Stimulated activated CD8-positive, alpha-beta memory T cell treated with anti-CD3 and anti-CD28 coated beads, Interleukin-15, amount 100 ng/mL, for 48 hours (primary cell): ENCODE results near the gene FOXK1.
A peak's percentile ranks its signal among the peaks of the same experiment; 100 is the strongest.
"Not testable (repeated sequence)": the region's sequence is repeated elsewhere in the genome, so short reads cannot be mapped to it uniquely, and the experiment has no call there.

ENCODE experiments used
- DNase-seq, 2 donors: peaks; one replicate each; pipeline ENCODE4 v3.0.0-alpha.2; 2020; ENCODE audit warnings: low read depth in 2 of 2

FOXK1 gene

DNA sequence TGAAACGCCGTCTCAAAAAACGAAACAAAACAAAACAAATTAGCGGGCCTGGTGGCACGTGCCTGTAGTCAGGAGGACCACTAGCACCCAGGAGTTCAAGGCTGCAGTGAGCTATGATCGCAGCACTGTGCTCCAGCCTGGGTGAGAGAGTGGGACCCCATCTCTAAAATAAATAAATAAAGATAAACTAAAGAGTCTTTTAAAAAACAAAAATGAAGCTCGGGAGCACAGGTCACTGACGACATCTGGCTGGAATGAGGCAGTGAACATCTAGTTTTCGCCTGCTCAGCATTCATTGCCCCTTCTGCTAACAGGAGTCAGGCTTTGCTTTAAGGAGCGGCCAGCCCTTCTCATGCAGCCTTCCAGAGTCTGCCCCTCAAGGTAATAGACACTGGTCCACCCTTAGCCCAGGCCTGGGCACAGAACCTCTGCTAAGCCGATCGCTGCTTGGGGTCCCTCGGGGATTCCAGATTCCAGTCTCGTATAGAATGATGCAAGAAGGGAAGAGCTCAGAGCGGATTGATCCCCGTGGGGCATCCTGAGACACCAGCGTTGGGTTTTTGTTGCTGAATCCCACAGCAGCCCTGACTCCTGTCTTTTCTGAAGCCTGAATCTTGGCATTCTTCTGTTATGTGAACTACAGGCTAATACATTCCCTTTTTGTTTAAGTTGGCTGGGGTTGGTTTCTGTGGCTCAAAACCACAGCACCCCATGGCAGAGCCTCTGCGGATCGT lies 14.2 kb upstream of the FOXK1 start:
- no peak for DNase-seq

DNA sequence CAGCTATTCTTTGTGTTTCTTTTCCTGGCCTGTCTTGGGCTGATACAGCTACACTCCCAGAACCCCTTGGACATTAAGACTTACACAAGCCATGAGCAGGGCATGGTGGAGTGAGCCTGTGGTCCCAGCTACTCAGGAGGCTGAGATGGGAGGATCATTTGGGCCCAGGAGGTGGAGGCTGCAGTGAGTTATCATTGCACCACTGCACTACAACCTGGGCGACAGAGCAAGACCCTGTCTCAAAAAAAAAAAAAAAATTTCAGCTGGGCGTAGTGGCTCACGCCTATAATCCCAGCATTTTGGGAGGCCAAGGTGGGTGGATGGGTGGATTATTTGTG lies 13.6 kb upstream of the FOXK1 start:
- no peak for DNase-seq

DNA sequence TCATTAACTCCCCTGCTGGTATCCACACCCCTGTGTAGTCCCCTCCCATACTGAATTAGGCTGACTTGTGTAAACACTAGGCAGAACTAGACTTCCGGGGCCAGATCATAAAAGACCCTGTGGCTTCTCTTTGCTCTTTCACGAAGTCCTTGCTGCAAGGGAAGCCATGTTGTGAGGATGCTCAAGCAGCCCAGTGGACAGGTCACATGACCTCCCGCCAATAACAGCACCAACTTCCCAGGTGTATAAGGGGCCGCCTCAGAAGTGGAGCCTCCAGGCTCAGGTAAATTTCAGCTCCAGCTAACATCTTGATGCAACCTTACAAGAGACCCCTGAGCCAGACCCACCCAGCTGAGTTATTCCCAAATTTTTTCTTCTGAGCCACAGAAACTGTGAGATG lies 11.3 kb upstream of the FOXK1 start:
- no peak for DNase-seq

DNA sequence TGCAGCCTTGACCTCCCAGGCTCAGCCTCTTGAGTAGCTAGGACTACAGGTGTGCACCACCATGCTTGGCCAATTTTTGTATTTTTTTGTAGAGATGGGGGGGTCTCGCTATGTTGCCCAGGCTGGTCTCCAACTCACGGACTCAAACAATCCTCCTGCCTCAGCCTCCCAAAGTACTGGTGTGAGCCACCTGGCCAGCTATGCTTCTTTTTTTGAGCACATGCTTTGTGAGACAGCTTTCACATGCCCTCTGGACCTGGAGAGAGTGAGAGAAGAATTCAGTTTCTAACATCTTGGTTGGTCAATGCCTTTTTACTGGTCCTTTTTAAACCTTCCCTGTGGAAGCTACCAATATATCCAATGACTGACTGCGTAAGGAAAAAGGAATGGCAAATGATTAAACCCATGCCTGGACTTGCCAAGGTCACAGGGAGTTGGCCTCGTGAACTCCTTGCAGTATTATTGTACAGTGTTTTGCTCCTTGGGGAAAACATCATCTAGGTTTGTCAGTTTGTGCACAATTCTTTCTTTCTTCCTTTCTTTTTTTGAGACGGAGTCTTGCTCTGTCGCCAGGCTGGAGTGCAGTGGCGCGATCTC lies 6.2 kb upstream of the FOXK1 start:
- DNase-seq, result no peak

DNA sequence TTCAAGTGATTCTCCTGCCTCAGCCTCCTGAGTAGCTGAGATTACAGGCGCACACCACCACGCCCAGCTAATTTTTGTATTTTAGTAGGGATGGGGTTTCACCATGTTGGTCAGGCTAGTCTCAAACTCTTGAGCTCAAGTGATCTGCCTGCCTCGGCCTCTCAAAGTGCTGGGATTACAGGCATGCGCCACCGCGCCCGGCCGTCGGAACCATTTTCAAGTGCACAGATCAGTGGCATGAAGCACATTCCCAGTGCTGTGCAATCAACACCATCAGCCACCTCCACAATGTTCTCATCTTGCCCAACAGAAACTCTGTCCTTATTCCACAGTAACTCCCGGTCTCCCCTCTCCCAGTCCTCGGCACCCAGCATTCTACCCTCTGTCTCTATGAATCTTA lies 4.6 kb upstream of the FOXK1 start:
- DNase-seq, result not testable (repeated sequence)

DNA sequence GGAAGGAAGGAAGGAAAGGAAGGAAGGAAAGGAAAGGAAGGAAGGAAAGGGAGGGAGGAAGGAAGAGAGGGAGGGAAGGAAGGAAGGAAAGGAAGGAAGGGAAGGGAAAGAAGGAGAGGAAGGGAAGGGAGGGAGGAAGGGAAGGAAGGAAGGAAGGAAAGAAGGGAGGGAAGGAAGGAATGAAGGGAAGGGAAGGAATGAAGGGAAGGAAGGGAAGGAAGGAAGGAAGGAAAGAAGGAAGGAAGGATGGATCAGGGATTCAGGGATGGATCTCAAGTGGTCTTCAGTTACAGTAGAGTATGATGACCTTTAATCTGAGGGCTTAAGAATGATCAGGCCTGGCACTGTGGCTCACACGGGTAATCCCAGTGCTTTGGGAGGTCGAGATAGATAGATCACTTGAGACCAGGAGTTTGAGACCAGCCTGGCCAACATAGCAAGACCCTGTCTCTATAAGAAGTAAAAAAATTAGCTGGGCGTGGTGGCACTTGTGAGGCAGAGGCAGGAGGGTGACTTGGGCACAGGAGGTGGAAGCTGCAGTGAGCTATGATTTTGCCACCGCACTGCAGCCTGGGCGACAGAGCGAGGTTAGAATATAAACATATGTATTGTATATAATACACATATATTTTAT lies 760 bp upstream of the FOXK1 start:
- DNase-seq, result no peak

DNA sequence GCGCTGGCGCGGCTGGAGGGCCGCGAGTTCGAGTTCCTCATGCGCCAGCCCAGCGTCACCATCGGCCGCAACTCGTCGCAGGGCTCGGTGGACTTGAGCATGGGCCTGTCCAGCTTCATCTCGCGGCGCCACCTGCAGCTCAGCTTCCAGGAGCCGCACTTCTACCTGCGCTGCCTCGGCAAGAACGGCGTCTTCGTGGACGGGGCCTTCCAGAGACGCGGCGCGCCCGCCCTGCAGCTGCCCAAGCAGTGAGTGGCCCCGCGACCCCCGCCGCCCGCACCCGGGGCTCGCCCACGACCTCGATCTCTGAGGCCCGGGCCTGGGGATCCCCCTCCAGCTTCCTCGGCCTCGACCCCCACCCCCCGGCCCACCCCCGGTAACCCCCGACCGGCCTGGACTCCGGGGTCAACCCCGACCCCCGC lies 537 bp downstream of the FOXK1 start:
- DNase-seq, result peak in 1 of 2 donors; percentile 31

DNA sequence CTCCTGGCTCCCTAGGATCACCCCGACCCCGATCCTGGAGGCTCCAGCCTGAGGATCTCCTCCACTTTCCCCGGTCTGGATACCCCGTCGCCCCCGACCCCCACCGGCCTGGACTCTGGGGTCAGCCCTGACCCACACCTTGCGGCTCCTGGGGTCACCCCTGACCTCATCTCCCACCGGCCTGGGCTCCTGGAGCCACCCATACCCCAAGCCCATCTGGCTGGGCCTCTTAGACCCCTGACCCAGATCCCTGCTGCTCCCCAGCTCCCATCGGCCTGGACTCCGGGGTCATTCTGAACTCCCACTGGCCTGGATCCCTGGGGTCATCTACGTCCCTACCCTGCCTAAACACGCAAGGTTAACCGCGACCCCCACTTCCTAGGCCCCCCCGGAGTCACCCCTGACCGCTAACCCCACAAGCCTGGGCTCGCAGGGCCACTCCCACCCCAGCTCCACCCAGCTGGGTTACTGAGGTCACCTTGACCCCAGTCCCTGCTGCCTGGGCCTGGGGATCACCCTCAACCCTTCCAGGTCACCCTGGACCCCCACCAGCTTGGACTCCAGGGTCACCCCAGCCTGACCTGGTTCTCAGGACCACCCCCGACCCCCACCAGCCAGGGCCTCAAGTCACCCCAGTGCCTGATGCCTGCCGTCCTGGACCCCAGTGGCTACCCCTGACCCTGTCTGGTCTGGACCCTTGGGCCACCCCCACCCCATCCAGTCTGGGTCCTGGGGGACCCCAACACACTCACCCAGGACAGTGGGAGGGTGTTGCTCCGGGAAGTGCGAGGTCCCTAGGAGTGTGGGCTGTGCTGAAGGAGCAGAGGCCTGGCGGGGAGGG lies 1.2 kb downstream of the FOXK1 start:
- DNase-seq, result no peak

DNA sequence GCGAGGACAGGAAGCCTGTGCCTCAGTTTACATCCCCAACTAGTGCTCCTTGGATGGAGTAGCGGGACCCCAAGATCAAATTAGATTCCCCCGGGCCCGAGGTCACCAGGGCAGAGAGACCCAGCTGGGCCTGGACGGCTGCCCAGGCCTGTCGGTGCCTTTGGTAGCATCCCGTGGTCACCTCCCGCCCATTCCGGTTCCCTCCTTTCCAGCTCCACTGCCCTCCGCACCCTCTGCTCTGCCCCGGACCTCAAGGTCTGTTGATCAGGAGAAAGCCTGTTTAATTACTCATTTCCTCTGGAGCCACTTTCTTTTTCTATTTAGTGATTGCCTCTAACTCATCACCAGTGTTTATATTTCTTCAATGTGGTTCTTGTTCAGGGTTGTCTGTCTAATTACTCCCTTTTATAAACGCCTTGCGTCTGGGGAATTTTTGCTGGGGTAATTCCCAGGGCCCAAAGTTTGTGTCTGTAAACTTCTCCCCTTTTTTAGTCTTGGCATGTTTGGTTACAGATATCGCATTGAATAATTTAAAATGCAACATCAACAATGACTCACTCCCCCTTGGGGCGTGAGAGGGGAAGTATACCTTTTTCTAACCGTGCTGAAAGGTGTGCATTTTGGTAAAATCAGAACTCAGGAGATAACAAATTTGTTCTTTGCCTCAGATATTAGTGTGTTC lies 1.9 kb downstream of the FOXK1 start:
- DNase-seq, result peak in 1 of 2 donors; percentile 11

DNA sequence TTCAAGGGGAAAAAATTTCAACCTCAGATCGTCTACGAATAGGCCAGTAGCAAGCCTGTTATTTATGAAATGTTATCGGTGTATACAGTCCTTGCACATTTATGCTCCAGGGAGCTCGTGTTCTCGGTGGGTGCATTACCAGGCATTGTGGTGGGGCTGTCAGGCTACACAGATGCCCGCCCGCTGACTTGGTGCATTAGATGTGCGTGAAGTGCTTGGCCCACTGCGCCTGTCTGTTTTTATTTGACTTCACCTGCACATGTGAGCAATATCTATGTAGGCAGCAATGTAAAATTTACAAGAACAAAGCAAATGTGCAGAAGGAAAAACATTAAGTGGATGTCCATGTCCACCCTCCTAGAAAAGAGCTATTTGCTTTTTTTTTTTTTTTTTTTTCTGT lies 2.8 kb downstream of the FOXK1 start:
- no peak for DNase-seq

DNA sequence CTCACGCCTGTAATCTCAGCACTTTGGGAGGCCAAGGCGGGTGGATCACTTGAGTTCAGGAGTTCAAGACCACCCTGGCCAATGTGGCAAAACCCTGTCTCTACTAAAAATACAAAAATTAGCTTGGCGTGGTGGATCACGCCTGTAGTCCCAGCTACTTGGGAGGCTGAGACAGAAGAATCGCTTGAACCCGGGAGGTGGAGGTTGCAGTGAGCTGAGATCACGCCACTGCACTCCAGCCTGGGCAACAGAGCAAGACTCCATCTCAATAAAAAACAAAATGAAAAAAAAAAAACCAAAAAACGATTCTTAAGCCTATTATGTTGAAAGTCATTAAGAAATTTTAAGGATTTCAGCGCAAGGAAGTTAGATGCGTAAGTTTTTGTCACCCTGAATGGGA lies 3.6 kb downstream of the FOXK1 start:
- not testable (repeated sequence) for DNase-seq

DNA sequence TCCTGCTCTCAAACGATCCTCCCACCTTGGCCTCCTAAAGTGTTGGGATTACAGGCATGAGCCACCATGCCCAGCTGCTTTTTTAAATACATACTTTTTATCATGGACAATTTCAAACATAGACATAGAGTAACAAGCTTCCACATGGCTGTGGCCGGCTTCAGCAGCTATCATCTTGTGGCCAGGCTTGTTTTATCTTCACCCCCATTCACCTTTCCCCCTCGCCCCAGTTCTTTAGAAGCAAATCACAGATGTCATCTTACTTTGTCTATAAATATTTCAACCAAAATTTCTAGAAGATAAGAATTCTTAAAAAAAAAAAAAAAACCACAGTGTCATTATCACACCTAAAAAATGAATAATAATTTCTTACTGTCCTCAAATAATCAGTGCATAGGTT lies 5.9 kb downstream of the FOXK1 start:
- DNase-seq, result no peak

DNA sequence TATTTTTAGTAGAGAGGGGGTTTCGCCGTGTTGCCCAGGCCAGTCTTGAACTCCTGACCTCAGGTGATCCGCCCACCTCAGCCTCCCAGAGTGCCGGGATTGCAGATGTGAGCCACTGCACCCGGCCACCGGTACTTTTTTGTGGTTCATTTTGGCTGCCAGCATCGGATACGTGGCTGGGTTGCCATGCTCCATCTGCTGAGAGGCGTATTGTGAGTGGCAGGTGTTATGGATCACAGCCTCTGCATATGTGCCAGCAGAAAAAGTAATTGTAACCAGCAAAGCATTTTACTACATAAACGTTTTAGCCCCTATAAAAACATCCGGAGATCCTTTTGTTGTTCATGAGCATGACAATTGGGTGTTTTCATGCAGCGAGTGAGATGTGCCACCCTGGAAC lies 7.1 kb downstream of the FOXK1 start:
- DNase-seq, result no peak

DNA sequence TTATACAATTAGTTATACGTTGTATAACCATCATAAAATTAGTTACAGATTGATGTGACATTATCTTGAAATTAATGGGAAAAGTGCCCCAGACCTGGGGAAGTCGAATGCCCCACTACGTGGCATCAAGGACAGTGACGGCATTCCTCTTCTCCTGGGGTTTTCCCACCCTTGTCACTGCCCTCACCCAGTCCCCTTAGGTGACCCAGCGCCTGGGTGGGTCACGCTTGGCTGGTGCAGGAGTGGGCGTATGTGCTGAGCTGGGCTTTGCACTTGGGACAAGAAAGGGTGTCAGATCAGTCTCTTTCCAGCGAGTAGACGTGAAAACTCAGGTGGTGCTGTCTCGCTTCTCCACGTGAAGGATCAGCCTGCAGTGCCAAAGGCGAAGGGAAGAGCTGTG lies 7.6 kb downstream of the FOXK1 start:
- no peak for DNase-seq

DNA sequence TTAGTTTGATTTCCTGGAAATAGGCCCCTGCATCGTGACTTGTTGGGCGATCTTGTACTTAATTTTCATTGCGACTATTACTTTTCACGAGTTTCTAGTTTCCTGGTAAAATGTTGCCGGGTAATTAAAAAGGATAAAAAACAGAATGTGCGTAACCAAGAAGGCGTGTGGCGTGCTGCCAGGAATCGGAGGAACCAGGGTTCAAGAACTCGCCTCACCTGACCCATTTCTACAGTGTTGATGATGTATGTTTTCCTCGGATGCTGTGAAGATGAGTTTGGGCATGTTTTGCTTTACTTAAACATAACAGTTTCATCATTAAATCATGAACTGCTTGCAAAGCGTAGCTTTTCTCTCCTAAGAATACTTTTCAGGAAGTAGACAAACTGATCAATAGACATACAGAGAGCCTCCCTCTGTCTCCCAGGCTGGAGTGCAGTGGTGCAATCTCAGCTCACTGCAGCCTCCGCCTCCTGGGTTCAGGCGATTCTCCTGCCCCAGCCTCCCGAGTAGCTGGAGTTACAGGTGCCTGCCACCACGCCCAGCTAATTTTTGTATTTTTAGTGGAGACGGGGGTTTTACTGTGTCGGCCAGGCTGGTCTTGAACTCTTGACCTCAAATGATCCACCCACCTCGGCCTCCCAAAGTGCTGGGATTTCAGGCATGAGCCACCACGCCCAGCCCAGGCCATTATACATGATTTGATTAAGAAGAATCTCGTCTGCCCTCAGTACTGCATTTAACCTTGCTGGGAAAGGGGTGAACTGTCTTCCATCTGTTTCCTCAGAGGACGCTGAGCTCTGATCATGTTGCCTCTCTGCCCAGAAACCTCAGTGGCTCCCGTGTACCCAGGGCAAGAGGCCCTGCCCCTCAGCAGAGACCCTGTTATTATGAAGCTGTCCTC lies 9.1 kb downstream of the FOXK1 start:
- DNase-seq, result no peak

DNA sequence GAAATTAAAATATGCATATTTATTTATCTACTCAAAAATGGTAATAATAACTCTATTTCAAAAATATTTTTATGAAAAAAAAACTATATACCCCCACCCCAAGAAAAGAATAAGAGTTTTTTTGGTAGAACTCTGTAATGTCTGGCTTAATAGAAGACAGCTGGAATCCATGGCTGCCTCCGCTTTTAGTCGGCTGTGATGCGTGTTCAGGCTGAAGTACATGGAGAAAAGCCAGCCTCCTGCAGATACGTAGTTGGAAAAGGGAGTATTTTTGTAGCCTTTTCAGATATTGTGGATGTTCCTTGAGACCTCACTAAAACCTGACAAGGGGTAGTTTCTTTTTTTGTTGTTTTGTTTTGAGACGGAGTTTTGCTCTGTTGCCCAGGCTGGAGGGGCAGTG lies 10.0 kb downstream of the FOXK1 start:
- DNase-seq, result no peak

DNA sequence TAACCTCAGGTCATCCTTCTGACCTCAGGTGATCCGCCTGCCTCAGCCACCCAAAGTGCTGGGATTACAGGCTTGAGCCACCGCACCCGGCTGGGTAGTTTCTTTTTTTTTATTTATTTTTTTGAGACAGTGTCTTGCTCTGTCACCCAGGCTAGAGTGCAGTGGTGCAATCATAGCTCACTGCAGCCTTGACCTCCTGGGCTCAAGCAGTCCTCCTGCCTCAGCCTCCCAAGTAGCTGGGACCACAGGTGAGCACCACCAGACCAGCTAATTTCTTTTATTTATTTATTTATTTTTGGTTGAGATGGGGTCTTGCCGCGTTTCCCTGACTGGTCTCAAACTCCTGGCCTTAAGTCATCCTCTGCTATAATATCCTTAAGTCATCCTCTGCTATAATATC lies 10.5 kb downstream of the FOXK1 start:
- not testable (repeated sequence) for DNase-seq

DNA sequence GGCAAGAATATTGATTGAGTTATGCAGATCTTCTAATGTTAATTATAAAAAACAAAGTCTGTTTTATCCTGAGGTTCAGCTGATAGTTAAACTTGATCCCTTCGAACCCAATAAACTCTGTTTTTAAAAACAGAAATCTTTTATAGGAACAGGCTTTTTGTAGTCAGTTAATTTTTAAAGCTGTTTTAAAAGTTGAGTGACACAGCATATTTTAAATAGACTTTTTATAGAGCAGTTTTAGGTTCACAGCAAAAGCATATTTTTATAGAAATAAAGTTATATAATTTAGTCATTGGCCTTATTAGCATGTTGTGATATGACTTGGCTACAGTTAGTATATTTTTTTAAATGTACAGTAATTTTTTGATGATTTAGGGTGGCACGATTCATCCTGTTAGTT lies 11.1 kb downstream of the FOXK1 start:
- DNase-seq, result no peak

DNA sequence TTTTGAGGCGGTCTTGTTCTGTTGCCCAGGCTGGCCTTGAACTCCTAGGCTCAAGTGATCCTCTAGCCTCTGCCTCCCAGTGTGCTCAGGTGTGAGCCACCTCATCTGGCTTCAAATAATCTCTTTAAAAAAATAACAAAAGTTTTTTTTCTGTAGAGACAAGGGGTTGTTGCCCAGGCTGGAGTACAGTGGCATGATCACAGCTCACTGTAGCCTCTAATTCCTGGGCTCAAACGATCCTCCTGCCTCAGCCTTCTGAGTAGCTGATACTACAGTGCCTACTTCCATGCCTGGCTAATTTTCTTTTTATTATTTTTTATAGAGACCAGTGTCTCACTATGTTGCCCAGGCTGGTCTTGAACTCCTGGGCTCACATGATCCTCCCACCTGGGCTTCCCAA lies 11.7 kb downstream of the FOXK1 start:
- DNase-seq, result no peak

DNA sequence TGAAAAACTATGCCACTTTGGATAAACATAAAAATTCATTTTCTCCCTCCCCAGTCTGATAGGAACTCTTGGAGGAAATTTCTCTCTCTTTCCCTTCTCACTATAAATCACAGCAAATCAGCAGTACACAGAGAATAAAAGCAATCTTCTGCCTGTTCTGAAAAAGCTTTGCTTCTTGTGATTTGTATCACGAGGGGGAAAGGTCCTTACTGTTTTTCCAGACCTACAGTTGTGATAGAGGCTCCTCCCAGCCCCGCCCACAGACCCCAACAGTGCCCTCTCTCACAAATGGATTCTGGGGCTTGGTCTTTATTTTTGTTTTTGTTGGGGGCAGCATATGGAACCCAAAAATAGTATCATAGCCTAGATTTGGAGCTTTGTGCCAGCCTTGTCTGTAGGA lies 12.2 kb downstream of the FOXK1 start:
- no peak for DNase-seq

DNA sequence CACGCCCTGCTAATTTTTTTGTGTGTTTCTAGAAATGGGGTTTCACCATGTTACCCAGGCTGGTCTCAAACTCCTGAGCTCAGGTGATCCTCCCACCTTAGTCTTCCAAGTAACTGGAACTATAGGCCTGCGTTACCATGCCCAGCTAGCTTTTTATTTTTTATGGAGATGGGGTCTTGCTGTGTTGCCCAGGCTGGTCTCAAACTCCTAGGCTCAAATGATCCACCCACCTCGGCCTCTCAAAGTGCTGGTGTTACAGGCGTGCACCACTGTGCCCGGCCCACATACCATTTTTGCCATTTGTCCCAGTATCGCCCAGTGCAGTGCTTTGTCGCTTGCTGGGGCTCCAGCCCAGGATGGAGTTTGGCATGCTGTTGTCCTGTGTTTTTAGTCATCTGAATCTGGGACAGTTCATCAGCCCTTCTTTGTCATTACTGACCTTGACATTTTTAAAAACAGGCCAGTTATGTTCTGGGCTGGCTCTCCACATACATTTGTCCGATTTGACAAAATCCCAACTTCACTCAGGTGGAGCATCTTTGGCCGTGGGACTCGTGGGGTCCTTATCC lies 16.7 kb downstream of the FOXK1 start:
- no peak for DNase-seq
